Natural killer cell treated with Interleukin-12 subunit alpha and Interleukin-12 subunit beta and Interleukin-15 and Interleukin-18, amount 100 ng/mL, for 72 hours (primary cell): Measurements from ENCODE around the gene APBA2. TPM values are rescaled to one million over a fixed set of nuclear protein-coding genes. Genes with fewer than 3 reads are reported as not detected.

Experiments
- ATAC-seq, 2 donors: fragments of 150-1000 bp; cut with Tn5 transposase in 1 of 2; sonication (Bioruptor Pico), chemical (Tn5 transposase) in 1 of 2; 2 replicates each; pipeline ENCODE4 v1.10.0; 2021
- DNase-seq: peaks from one replicate; pipeline ENCODE4 v3.0.0; 2022; ENCODE audit warnings: low spot score
- H3K27ac Mint-ChIP-seq, 2 donors: 1 replicate in 1 of 2; 2 replicates in 1 of 2; pipeline ENCODE4 v1.8.0; 2022; ENCODE audit warnings: mixed read lengths in 2 of 2, mild to moderate bottlenecking in 1 of 2, moderate library complexity in 1 of 2
- H3K27me3 Mint-ChIP-seq, 2 donors: 1 replicate in 1 of 2; 2 replicates in 1 of 2; pipeline ENCODE4 v1.8.0; 2022; ENCODE audit warnings: mixed read lengths in 2 of 2
- H3K36me3 Mint-ChIP-seq: one replicate; pipeline ENCODE4 v1.8.0; 2022; ENCODE audit warnings: mixed read lengths
- H3K4me1 Mint-ChIP-seq, 2 donors: 1 replicate in 1 of 2; 2 replicates in 1 of 2; pipeline ENCODE4 v1.8.0; 2022; ENCODE audit warnings: low read depth in 2 of 2, mixed read lengths in 2 of 2, mild to moderate bottlenecking in 1 of 2
- H3K4me3 Mint-ChIP-seq: one replicate; pipeline ENCODE4 v1.8.0; 2022; ENCODE audit warnings: mixed read lengths
- H3K9me3 Mint-ChIP-seq: 2 replicates; pipeline ENCODE4 v1.8.0; 2022; ENCODE audit warnings: mixed read lengths
- total RNA-seq, 2 donors: library from RNA; stranded (reverse); gene quantifications; one replicate each; pipeline ENCODE4 v1.2.3, GENCODE V29; 2022

The APBA2 gene
- total RNA-seq, 2 donors from 2014 or later: 6.0 to 19.4 TPM

DNA sequence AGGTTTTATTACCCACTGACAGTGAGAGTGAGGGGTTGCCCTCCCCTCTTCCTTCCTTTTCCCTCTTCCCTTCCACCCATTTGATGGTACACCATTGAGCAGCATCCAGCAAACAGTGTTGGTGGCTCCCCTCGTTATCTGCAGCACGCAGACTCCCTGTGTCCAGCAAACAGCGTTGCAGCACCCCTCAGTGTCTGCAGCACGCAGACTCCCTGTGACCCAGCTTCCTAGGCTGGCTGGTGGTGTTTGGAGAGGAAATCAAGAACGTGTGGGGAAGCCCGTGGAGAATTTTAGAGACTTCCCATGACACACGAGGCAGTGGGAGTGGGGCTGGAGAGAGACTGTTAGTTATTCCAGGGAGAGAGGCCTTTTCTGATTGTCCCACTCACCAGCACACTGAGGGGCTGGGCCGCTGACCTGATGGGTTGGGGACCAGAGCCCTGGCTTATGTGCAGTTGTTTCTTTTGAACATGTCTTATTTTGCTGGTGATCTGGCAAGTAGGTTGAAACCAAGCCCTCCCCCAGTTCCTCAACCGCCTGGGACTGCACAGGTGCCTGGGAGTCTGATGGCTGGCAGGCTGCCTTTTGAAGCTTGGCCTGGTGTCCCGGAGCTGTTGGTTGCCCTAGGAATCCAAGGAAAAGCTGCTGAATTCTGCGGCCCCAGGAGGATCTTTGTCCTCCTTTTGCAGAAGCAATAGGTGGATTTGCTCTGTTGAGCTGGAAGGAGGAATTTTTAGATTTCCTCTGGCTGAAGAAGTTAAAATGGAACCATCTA is 19.0 kb downstream of the APBA2 start:
- no peak for ATAC-seq
- Mint-ChIP-seq H3K36me3 (no peaks in the 10 kb centered on the region), H3K27ac (peak overlapping the region in 1 of 2 donors; percentile 75), H3K4me3 (no peak overlapping the region), H3K9me3 (no peaks in the 10 kb centered on the region), H3K4me1 (peaks cover 8 to 21% of the 10 kb centered on the region in 2 donors), H3K27me3 (no peaks in the 10 kb centered on the region)
- peak; percentile 20 for DNase-seq

DNA sequence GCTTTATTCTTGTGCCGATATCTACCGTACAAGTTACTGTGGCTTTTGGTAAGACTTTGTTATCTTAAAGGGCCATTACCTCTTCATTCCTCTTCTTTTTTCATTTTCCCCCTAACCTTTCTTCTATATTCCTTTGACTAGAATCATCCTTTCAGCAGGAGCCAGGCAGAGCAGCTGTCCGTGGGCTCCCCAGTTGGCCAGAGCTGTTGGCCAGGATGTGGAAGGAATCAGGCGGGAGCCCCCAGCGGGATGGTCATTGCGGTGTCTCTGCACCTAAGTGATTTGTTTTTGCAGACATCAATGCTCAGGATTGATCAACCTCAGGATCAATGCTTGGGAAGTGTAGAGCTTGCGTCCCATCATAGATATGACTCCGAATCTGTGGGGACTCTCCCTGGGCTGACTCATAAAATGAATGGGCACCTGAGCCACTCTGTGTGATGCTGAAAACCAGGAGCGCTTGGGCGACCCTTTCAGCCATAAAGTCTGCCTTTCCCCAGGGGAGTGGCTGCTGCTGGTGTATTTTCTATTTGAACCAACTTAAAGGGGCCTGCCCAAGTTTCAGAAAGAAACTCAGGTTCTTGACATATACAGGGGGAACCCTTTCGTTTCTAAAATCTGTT is 21.7 kb downstream of the APBA2 start:
- no peak overlapping the region for H3K4me3 Mint-ChIP-seq
- ATAC-seq: no peak
- peak overlapping the region in 1 of 2 donors; percentile 15 for H3K27ac Mint-ChIP-seq
- peaks cover 8 to 26% of the 10 kb centered on the region in 2 donors for H3K4me1 Mint-ChIP-seq
- no peaks in the 10 kb centered on the region for H3K36me3 Mint-ChIP-seq
- H3K9me3 Mint-ChIP-seq: no peaks in the 10 kb centered on the region
- DNase-seq: peak; percentile 52
- no peaks in the 10 kb centered on the region for H3K27me3 Mint-ChIP-seq

DNA sequence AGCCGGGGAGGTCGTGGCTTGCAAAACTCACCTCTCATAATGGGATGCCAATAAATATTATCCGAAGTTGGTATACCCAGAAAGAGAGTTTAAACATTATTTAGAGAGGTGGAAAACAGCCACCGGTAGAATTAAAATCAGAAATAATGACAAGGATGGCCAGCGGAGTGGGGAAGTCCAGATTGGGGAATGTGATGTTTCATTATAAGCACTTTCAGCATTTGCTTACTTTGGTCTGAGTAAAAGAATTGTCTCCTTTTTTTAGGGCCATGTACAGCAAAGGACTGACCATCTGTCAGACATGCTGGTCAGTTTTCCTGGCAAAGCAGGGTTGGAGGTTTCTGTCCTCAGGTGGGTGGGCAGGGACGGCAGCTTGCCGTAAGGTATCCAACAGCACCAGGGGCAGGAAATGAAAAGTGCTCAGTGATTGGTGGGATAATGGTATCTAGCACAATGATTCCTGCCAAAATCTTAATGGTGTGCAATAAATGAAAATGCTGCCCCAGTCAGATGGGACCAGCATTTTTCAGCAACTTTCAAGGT is 24.3 kb downstream of the APBA2 start:
- Mint-ChIP-seq H3K27ac (no peak overlapping the region), H3K9me3 (no peaks in the 10 kb centered on the region), H3K27me3 (no peaks in the 10 kb centered on the region), H3K4me3 (no peak overlapping the region), H3K36me3 (no peaks in the 10 kb centered on the region), H3K4me1 (peaks cover 0 to 19% of the 10 kb centered on the region in 2 donors)
- DNase-seq (peak; percentile 34), ATAC-seq (no peak)

DNA sequence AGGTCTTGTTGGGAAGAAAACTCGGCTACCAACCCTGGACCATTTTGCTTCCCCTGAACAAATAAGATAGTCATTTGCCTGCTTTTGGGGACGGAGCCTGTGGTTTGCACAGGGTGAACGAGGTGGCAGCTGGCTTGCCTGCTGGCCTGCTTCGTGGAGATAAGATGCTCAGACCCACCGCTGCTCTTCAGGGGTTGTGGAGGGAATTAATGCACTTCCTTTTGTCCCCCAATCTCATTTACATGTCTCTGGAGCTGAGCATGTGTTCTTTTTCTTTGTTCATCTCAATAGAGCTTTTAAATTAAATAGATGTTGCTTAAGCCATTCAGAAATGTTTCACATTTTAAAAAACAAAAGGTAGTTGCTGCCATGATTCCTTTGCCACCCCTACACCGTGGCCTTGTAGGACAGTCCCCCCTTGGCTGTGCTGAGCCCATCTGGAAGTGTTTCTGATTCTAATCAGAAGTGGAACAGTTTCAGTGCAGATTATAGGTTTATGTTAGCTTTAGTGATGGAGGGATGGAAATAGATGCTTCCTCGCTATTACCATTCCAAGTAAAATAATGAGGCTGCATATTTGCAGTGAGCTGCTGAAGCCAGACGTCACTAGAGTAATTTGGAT is 25.6 kb downstream of the APBA2 start:
- H3K9me3 Mint-ChIP-seq: no peaks in the 10 kb centered on the region
- no peaks in the 10 kb centered on the region for H3K27me3 Mint-ChIP-seq
- H3K4me1 Mint-ChIP-seq: peaks cover 0 to 16% of the 10 kb centered on the region in 2 donors
- ATAC-seq: no peak
- H3K27ac Mint-ChIP-seq: peak overlapping the region in 1 of 2 donors; percentile 8
- no peaks in the 10 kb centered on the region for H3K36me3 Mint-ChIP-seq
- DNase-seq: peak; percentile 35
- H3K4me3 Mint-ChIP-seq: no peak overlapping the region

DNA sequence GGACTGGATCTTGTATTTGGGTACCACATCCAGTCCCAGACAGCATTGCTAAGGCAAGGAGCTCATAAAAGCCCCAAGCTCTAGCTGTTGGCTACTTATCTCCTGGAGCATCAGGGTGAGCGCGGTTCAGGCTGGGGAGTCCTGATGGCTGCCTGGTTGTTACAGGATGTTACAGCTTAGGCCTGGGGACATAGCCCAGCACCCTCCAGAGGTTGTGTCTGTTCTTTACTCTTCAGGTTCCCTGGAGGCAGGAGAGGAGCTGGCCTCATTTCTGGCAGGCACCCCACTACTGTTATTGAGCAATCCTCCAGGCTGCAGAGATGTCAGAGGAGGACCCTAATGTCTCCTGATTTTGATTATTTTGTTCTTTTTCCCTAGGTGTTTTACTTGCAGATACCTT is 26.6 kb downstream of the APBA2 start:
- Mint-ChIP-seq H3K27me3 (no peaks in the 10 kb centered on the region), H3K36me3 (no peaks in the 10 kb centered on the region), H3K9me3 (no peaks in the 10 kb centered on the region), H3K4me3 (no peak overlapping the region), H3K27ac (no peak overlapping the region), H3K4me1 (peaks cover 0 to 13% of the 10 kb centered on the region in 2 donors)
- ATAC-seq: no peak
- DNase-seq: peak; percentile 59

DNA sequence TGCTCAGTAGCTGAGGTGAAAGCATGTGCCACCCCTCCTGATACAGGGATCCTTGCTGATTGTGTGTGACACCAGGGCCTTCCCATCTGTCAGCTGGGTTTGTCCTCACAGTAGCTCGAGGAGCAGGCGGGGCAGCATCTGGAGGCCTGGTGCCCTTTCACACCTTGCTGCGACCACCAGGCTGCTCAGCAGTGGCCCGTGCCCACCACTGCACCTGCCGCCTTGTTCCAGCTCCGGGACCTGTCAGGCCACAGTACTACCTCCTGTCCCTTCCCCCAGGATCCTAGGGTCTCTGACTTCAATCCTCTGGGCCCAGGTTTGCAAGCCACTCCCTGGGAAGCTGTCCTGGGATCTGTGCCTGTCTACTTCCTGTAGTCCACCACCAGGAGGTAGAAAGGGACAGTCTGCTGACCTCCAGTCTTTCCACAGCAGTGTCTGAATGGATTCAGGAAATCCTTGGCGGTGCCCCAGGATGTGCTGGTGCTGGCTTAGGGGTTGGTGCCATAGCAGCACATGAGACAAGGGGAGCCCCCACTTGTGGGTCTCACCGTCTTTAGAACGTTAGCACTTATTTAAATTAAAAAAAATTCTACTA is 27.5 kb downstream of the APBA2 start:
- H3K9me3 Mint-ChIP-seq: no peaks in the 10 kb centered on the region
- ATAC-seq (no peak), DNase-seq (peak; percentile 44)
- H3K4me3 Mint-ChIP-seq: no peak overlapping the region
- H3K36me3 Mint-ChIP-seq: no peaks in the 10 kb centered on the region
- H3K4me1 Mint-ChIP-seq: peaks cover 0 to 13% of the 10 kb centered on the region in 2 donors
- no peaks in the 10 kb centered on the region for H3K27me3 Mint-ChIP-seq
- no peak overlapping the region for H3K27ac Mint-ChIP-seq

DNA sequence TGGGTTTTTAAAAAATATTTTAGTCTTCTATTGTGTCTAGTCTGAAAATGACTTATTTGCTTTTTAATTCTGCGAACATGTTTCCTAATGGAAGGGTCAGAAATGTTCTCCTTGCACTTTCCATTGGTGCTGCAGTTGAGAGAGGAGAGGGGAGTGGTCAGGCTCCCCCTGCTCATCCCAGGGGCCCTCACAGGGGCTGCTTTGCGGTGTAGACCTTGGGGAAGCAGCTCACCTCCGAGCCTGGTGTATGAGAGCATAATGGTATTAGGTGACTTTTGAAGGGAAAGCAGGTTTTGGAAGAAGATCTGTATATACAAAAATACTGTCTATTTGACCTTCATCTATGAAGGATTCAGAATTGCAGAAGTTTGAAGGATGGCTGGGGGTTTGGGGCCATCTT is 28.3 kb downstream of the APBA2 start:
- Mint-ChIP-seq H3K4me3 (no peak overlapping the region), H3K9me3 (no peaks in the 10 kb centered on the region), H3K36me3 (no peaks in the 10 kb centered on the region), H3K27ac (no peak overlapping the region), H3K27me3 (no peaks in the 10 kb centered on the region), H3K4me1 (peaks cover 0 to 13% of the 10 kb centered on the region in 2 donors)
- ATAC-seq (no peak), DNase-seq (peak; percentile 22)

DNA sequence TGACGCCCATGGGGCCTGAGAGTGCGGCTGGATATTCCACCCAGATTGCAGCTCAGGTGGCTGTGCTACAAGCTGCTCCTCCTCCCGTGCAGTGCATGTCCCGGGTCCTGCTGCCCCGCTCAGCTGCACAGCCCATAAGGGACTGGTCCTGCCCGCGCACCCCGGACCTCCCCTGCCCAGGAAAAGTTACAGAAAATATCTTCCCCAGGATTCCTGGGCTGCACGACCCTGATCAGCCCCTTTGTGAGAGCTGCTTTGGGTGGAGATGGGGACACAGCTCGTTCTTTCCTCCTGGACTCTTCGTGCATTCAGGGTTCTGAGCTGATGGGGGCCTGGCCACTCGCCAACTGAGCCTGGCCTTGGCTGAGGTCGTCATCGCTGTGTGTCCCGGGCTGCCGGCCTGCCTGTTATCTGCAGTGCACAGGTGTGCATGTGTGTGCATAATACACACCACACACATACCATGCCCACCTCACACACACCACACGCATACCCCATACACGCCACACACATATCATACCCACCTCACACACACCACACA is 28.8 kb downstream of the APBA2 start:
- Mint-ChIP-seq H3K4me3 (no peak overlapping the region), H3K27me3 (no peaks in the 10 kb centered on the region), H3K9me3 (no peaks in the 10 kb centered on the region), H3K4me1 (peaks cover under 1 to 10% of the 10 kb centered on the region in 2 donors), H3K36me3 (no peaks in the 10 kb centered on the region), H3K27ac (no peak overlapping the region)
- peak in 1 of 2 donors; percentile 48 for ATAC-seq
- peak; percentile 37 for DNase-seq

DNA sequence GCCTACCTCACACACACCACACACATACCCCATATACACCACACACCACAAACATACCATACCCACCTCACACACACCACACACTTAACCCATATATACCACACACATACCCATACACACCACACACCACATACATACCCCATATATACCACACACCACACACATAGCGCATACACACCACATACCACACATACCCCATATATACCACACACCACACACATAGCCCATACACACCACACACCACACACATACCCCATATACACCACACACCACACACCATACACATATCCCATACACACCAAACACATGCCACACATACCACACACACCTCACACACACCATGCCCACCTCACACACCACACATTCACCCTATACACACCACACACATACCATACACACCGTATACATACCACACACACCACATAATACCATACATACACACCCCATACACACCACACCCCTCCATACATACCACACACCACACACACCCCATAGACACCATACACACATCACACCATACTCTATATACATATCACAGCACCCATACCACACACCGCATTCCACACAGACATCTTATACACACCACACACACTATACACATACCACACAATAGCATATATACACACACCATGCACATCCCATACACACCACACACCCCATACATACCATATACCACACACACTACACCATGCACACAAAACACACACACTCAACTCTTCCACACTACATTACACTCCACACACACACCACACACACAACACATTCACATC is 29.5 kb downstream of the APBA2 start:
- H3K36me3 Mint-ChIP-seq: no peaks in the 10 kb centered on the region
- peaks cover 7 to 15% of the 10 kb centered on the region in 2 donors for H3K4me1 Mint-ChIP-seq
- no peak for DNase-seq
- ATAC-seq: peak; percentile 65 to 68
- H3K27me3 Mint-ChIP-seq: no peaks in the 10 kb centered on the region
- H3K9me3 Mint-ChIP-seq: no peaks in the 10 kb centered on the region
- no peak overlapping the region for H3K4me3 Mint-ChIP-seq
- no peak overlapping the region for H3K27ac Mint-ChIP-seq

DNA sequence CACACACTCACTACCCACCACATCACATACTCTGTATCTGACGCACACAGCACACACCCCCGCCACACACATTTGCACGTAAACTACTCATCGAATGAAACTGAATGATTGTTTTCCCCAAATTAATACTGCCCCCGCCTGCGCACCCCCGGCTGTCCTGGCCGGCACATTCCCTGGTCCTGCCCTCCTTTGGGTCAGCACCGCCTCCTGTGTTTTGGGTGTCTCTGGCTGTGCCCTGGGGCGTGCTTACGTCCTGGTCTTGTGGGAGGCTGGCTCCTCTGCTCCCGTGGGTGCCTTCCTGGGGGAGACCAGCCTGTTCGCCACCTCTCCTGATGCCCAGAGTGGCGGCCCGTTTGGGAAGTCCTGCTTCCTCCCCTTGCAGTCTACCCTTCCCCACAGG is 30.2 kb downstream of the APBA2 start:
- Mint-ChIP-seq H3K27me3 (no peaks in the 10 kb centered on the region), H3K27ac (no peak overlapping the region), H3K4me1 (peaks cover 14 to 22% of the 10 kb centered on the region in 2 donors), H3K36me3 (no peaks in the 10 kb centered on the region), H3K9me3 (no peaks in the 10 kb centered on the region), H3K4me3 (no peak overlapping the region)
- DNase-seq: peak; percentile 39
- no peak for ATAC-seq

DNA sequence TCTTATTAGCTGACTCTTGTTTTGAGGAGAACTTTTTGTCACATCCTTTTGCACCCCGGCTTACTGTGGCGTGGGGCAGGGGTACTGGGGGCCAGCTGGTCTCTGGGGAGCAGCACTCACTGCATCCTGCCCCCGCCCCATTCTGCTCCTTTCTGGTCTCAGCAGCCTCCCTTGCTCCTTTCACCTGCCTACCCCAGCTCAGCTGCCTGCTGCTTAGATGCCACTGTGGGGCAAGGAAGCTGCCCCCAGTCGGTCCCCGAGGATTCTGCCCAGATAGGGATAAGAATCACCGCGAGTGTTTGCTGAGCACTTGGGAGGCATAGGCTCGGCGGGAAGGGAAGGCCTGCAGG is 32.0 kb downstream of the APBA2 start:
- H3K4me3 Mint-ChIP-seq: no peak overlapping the region
- peaks cover 24 to 26% of the 10 kb centered on the region in 2 donors for H3K4me1 Mint-ChIP-seq
- H3K27me3 Mint-ChIP-seq: no peaks in the 10 kb centered on the region
- no peaks in the 10 kb centered on the region for H3K36me3 Mint-ChIP-seq
- DNase-seq (peak; percentile 3), ATAC-seq (no peak)
- H3K27ac Mint-ChIP-seq: no peak overlapping the region
- no peaks in the 10 kb centered on the region for H3K9me3 Mint-ChIP-seq

DNA sequence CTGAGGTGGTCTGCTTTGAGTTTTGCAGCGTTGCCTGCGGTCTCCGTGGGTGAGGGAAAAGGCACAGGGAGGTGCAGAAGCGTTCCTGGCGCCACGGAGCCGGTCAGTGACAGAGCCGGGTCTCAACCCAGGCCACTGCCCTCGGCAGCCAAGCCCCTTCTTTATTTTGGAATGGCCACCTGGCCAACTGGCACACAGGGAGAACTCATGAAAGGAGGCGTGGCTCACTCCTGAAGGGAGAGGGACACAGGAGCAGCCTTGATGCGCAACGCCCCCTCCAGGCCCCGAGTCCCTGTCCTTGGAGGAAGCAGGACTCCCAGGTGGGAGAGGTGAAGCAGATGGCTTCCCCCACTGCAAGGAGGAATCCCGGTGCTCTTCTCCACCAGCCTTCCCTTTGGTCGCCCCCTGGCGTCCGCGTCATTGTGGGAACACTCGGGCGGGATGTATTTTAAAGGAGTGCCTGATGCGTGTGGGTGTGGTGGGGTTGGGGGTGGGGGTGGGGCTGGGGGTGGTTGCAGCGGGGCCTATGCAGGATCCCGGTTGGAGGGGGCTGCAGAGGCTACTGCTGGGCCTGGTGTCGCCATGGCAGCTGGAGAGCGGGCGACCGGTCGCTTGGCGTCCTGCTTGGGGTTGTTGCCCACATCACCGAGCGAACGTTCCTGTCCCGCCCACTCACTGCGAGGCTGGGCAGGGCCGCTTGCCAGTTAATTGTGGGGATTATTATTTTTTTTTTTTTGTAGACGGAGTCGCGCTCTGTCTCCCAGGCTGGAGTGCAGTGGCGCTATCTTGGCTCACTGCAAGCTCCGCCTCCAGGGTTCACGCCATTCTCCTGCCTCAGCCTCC is 32.6 kb downstream of the APBA2 start:
- Mint-ChIP-seq H3K4me1 (peaks cover 27 to 30% of the 10 kb centered on the region in 2 donors), H3K36me3 (no peaks in the 10 kb centered on the region), H3K27me3 (no peaks in the 10 kb centered on the region), H3K27ac (no peak overlapping the region), H3K4me3 (no peak overlapping the region), H3K9me3 (no peaks in the 10 kb centered on the region)
- ATAC-seq (no peak), DNase-seq (peak; percentile 46)
